GM12878 (cell line): Measurements from ENCODE around the gene CBFB. TPM values are rescaled to one million over a fixed set of nuclear protein-coding genes. Genes with fewer than 3 reads are reported as not detected.
"Not testable (repeated sequence)": the region's sequence is repeated elsewhere in the genome, so short reads cannot be mapped to it uniquely, and the experiment has no call there.

ENCODE experiments used
- ATAC-seq: fragments of 200-7000 bp; cut with Tn5 transposase; 3 replicates; pipeline ENCODE4 v1.9.1; 2020; ENCODE audit warnings: mild to moderate bottlenecking, moderate library complexity
- BruUV-seq: library from RNA; stranded (reverse); fragments of 400-500 nt; replicated peaks from 2 replicates; lab custom pipeline; 2021; lab: Mats Ljungman, UMichigan
- CTCF ChIA-PET: fragments of 300-600 bp; sonication (Branson Sonifier 250); formaldehyde crosslinking; extraction: SDS; loops from one replicate; lab custom pipeline; 2021; ENCODE audit warnings: inconsistent platforms; lab: Yijun Ruan, JAX
- POLR2A ChIA-PET: fragments of 350-600 bp; formaldehyde crosslinking; extraction: SDS; loops from one replicate; lab custom pipeline; 2021; ENCODE audit warnings: inconsistent platforms; lab: Charles Lee
- RAD21 ChIA-PET: fragments of 300-600 bp; sonication (Branson Sonifier 250); formaldehyde crosslinking; loops from one replicate; lab custom pipeline; 2023; ENCODE audit warnings: antibody characterized with exemption; ENCODE audit not compliant: unreplicated experiment; lab: Charles Lee
- SMC1A ChIA-PET: fragments of 300-600 bp; sonication (Branson Sonifier 250); formaldehyde crosslinking; loops from one replicate; lab custom pipeline; 2023; ENCODE audit not compliant: unreplicated experiment, uncharacterized antibody; lab: Charles Lee
- DNase-seq: peaks from one replicate; pipeline ENCODE4 v3.0.0-alpha.2; 2011; ENCODE audit warnings: low read depth, low spot score
- FAIRE-seq: peaks from 3 replicates; lab custom pipeline; 2011; peaks lifted over from hg19 to GRCh38; lab: Jason Lieb, UNC
- H2AFZ ChIP-seq: 2 replicates; pipeline ENCODE4 v1.6.0; 2011; ENCODE audit warnings: low read depth, low read length, control low read depth; ENCODE audit not compliant: control insufficient read depth
- H3K27ac ChIP-seq: 2 replicates; pipeline ENCODE4 v1.5.1; 2011; ENCODE audit warnings: control low read depth; ENCODE audit not compliant: control insufficient read depth, insufficient read depth
- H3K27me3 ChIP-seq, 2 experiments: replicated peaks in 1 of 2; 2 replicates each; pipeline versions ENCODE4 v1.6.0 to v1.6.1; 2011; ENCODE audit warnings: low read length in 1 of 2; ENCODE audit not compliant: control insufficient read depth in 2 of 2, insufficient read depth in 2 of 2
- H3K36me3 ChIP-seq, 2 experiments: 2 replicates each; pipeline ENCODE4 v1.5.1; 2011; ENCODE audit warnings: low read length in 1 of 2; ENCODE audit not compliant: control insufficient read depth in 2 of 2, insufficient read depth in 2 of 2
- H3K4me1 ChIP-seq: 2 replicates; pipeline ENCODE4 v1.6.1; 2011; ENCODE audit warnings: mild to moderate bottlenecking, low read length, moderate library complexity, mixed read lengths; ENCODE audit not compliant: control insufficient read depth, insufficient read depth
- H3K4me2 ChIP-seq: 2 replicates; pipeline ENCODE4 v1.6.0; 2011; ENCODE audit warnings: control low read depth; ENCODE audit not compliant: control insufficient read depth, insufficient read depth
- H3K4me3 ChIP-seq: fragments of 200-600 bp; sonication (generic); 2 replicates; pipeline ENCODE4 v1.5.1; 2016
- H3K79me2 ChIP-seq: 2 replicates; pipeline ENCODE4 v1.6.0; 2011; ENCODE audit warnings: low read length; ENCODE audit not compliant: control insufficient read depth, insufficient read depth
- H3K9ac ChIP-seq: 2 replicates; pipeline ENCODE4 v1.8.0; 2011; ENCODE audit warnings: low read length, control low read depth, mixed read lengths; ENCODE audit not compliant: control insufficient read depth, insufficient read depth
- H3K9me3 ChIP-seq: replicated peaks from 3 replicates; pipeline ENCODE4 v1.5.1; 2011; ENCODE audit warnings: mild to moderate bottlenecking, low read length; ENCODE audit not compliant: control insufficient read depth, insufficient read depth
- H4K20me1 ChIP-seq: 2 replicates; pipeline ENCODE4 v1.6.0; 2011; ENCODE audit not compliant: control insufficient read depth, insufficient read depth
- E4F1 ChIP-seq: fragments of 450-650 bp; IDR thresholded peaks from 2 replicates; pipeline ENCODE4 v1.6.1; 2018; ENCODE audit warnings: borderline replicate concordance, mild to moderate bottlenecking; ENCODE audit not compliant: partially characterized antibody
- JUNB ChIP-seq: IDR thresholded peaks from 2 replicates; pipeline ENCODE4 v1.6.1; 2016; ENCODE audit warnings: antibody characterized with exemption, mild to moderate bottlenecking
- TAF1 ChIP-seq: IDR thresholded peaks from 2 replicates; pipeline ENCODE4 v1.6.1; 2011; ENCODE audit warnings: mild to moderate bottlenecking, low read depth, low read length, borderline replicate concordance
- TCF12 ChIP-seq: IDR thresholded peaks from 2 replicates; pipeline ENCODE4 v1.6.1; 2011; ENCODE audit warnings: low read depth, mild to moderate bottlenecking, low read length
- WGBS: methylation state at CpG from one replicate; pipeline ENCODE4 v1.1.6; 2016; ENCODE audit warnings: low lambda C conversion rate; ENCODE audit not compliant: insufficient replicate concordance, insufficient coverage; ENCODE audit errors: missing lambda C conversion rate; 5-methylcytosine and 5-hydroxymethylcytosine counted together
- in situ Hi-C: fragments of 300-500 bp; cut with MboI; formaldehyde crosslinking; loops from 9 replicates; pipeline ENCODE4 v1.14.3; 2018; ENCODE audit warnings: mixed read lengths
- intact Hi-C: fragments of 100-400 bp; cut with micrococcal nuclease; formaldehyde crosslinking; loops from one replicate; pipeline ENCODE4 v1.14.2; 2022; ENCODE audit not compliant: unreplicated experiment
- polyA plus RNA-seq, 11 experiments: library from polyadenylated mRNA; depleted of rRNA in 4 of 11; unstranded in 6 of 11; stranded (reverse) in 5 of 11; fragments of >200 nt; fragmentation: Nextera tagmentation in 4 of 11; fragmentation: Illumina TruSeq in 1 of 11; extraction: Ambion mirVana in 4 of 11; extraction: Trizol in 1 of 11; gene quantifications; 1 replicate in 1 of 11; 2 replicates in 10 of 11; pipeline versions ENCODE4 v1.2.1 to v1.2.3, GENCODE V29; 2011 to 2016; ENCODE audit warnings: inconsistent platforms in 2 of 11, missing spikeins in 2 of 11, low read depth in 1 of 11
- total RNA-seq, 4 experiments: library from RNA; depleted of rRNA in 3 of 4; stranded (reverse); fragments of >200 nt in 3 of 4; fragmentation: Illumina TruSeq in 1 of 4; extraction: Trizol in 1 of 4; gene quantifications; 2 replicates each; pipeline versions ENCODE4 v1.2.1 to v1.2.3, GENCODE V29; 2013 to 2021

Gene CBFB
- total and polyA plus RNA-seq, 10 of the 15 experiments (the other 5 are each of a cell fraction or from before 2014, with no cell fraction given) = 25.3 to 83.8 (median 65.7) TPM

GRCh38 chr16:67041520-67041919 is 12.6 kb downstream of the CBFB start:
- FAIRE-seq, intact Hi-C loops, H3K4me2 ChIP-seq, H2AFZ ChIP-seq, BruUV-seq, DNase-seq, H4K20me1 ChIP-seq, CTCF ChIA-PET, H3K9me3 ChIP-seq, H3K4me3 ChIP-seq, ATAC-seq, H3K9ac ChIP-seq, H3K27ac ChIP-seq, H3K27me3 ChIP-seq: not testable (repeated sequence)
- Histone ChIP-seq H3K36me3 (peaks cover 3 to 17% of the 10 kb centered on the region in 2 experiments), H3K79me2 (peaks cover 42% of the 10 kb centered on the region), H3K4me1 (peaks cover 21% of the 10 kb centered on the region)
- WGBS = 100% methylated on average over 3 of the region's 4 CpGs
- SMC1A ChIA-PET = interaction anchor here (1.2 to 1.3 kb wide), 2 partner anchors 24 to 60 kb away, joined by 3 to 5 read pairs; no protein-coding TSS in a partner anchor
- POLR2A ChIA-PET = interaction anchor here (0.6 to 1.2 kb wide), 5 partner anchors 11 to 1634 kb away, joined by 3 to 5 read pairs (median 3); no protein-coding TSS in a partner anchor
- RAD21 ChIA-PET = interaction anchor here (1.7 kb wide), 1 partner anchor 9 kb away, joined by 4 read pairs; no protein-coding TSS in a partner anchor
- in situ Hi-C loops = loop anchor here (25.0 kb wide), 1 partner anchor 504 kb away; no protein-coding TSS in a partner anchor

- ChIA-PET RAD21 (interaction anchor here (1.3 to 2.4 kb wide), 4 partner anchors 13 to 112 kb away, joined by 3 to 9 read pairs (median 6); no protein-coding TSS in a partner anchor), POLR2A (interaction anchor here (1.2 to 2.6 kb wide), 2 partner anchors 9 to 12 kb away, joined by 5 to 14 read pairs; no protein-coding TSS in a partner anchor), CTCF (interaction anchor here (0.5 to 3.0 kb wide), 9 partner anchors 10 to 617 kb away, joined by 3 to 16 read pairs (median 3); partner anchors contain the start of gene ACD)
- intact Hi-C loops (no loop called here), in situ Hi-C loops (loop anchor here (25.0 kb wide), 1 partner anchor 506 kb away; no protein-coding TSS in a partner anchor)
- no TSS peak for BruUV-seq
- H3K79me2 ChIP-seq = peaks cover 34% of the 10 kb centered on the region
- no peak for FAIRE-seq
- peaks cover 3 to 12% of the 10 kb centered on the region in 2 experiments for H3K36me3 ChIP-seq
- H3K4me3 ChIP-seq = no peak overlapping the region
- H3K27ac ChIP-seq = no peak overlapping the region
- H4K20me1 ChIP-seq = no peaks in the 10 kb centered on the region
- no peaks in the 10 kb centered on the region for H3K9me3 ChIP-seq
- H3K9ac ChIP-seq = no peak overlapping the region
- TF ChIP-seq TCF12 (no peak), TAF1 (no peak), JUNB (peak; percentile 36), E4F1 (no peak)
- TF ChIP-seq, all 136 proteins: peak for 1
- no peak overlapping the region for H3K4me2 ChIP-seq
- SMC1A ChIA-PET = interaction anchor here (0.8 to 3.1 kb wide), 12 partner anchors 8 to 68 kb away, joined by 3 to 13 read pairs (median 6); no protein-coding TSS in a partner anchor
- DNase-seq = no peak
- peaks cover 21% of the 10 kb centered on the region for H3K4me1 ChIP-seq
- no peaks in the 10 kb centered on the region for H3K27me3 ChIP-seq
- no peak overlapping the region for H2AFZ ChIP-seq
- WGBS = 94% methylated on average over 1 of the region's 1 CpG
- no peak for ATAC-seq
Measured at GRCh38 chr16:67043420-67043819, 14.5 kb downstream of the CBFB start.
